DMS53 treated with DMSO at 0.1 percent for 48 hours (cell line): Measurements from ENCODE around the gene APOBEC3C.
"Not testable (repeated sequence)": the region's sequence is repeated elsewhere in the genome, so short reads cannot be mapped to it uniquely, and the experiment has no call there.

ENCODE experiments used
- DNase-seq: peaks from one replicate; lab custom pipeline; 2025; ENCODE audit not compliant: unreplicated experiment; lab: John Stamatoyannopoulos, UW

APOBEC3C gene

GRCh38 chr22:39055658-39056057 is 41.6 kb downstream of the APOBEC3C start:
- DNase-seq: no peak

DNA sequence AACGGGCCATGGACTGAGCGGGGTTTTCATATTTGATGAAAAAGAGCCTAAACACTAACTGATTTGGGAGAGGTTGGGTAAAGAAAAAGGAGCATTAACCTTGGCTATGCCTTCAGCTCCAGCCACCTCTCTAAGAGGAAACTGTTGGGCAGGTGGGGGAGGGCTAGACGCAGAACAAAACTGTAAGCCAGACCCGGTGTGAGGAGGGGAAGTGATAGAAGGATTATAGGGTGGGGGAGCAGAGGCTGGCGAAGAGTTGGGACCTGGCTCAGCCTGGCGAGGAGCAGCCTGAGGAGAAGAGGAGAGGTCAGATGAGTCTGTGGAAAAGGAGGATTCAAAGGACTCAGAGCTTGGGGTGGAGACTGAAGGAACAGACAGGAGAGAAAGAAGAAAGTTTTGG is 47.2 kb downstream of the APOBEC3C start:
- DNase-seq: not testable (repeated sequence)

DNA sequence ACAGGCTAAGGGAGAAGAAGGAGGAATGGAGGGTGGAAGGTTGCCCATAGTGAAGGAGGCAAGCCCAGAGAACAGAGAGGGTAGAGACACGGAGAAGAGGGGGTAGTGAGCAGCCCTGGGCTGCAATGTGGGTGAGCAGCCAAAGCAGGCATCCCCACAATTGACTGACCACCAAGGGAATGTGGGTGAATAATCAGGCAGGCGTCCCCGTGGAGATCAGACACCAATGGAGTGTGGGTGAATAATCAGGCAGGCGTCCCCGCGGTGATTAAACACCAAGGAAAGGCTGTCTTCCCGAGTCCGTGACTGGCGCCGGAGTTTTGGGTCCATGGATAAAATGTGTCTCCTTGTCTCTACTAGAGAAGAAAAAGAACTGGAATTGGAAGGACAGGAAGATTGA is 47.9 kb downstream of the APOBEC3C start:
- not testable (repeated sequence) for DNase-seq

DNA sequence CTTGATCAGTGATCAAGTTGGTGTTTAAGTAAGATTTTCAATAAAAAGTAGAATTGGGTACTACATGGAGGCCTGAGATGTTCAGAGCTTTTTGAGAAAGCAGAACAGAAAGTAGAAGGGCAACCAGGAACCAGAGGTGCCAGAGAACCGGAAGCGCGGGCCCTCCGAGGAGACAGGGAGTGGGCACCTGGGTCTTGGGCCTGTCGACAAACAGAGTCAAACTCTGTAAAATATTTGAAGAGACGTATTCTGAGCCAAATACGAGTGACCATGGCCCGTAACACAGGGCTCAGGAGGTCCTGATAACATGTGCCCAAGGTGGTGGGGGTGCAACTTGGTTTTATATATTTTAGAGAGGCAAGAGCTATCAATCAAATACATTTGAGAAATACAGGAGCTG is 49.8 kb downstream of the APOBEC3C start:
- DNase-seq: not testable (repeated sequence)

GRCh38 chr22:39066442-39067276 is 52.6 kb downstream of the APOBEC3C start:
- not testable (repeated sequence) for DNase-seq

GRCh38 chr22:39068033-39068785 is 54.2 kb downstream of the APOBEC3C start:
- DNase-seq: no peak
